ENCODE measurements around the gene PTGR3. TPM values are rescaled to one million over a fixed set of nuclear protein-coding genes. Genes with fewer than 3 reads are reported as not detected.

PTGR3 gene
- total RNA-seq, 2 experiments from 2014 or later = 14.1 to 14.3 TPM

DNA sequence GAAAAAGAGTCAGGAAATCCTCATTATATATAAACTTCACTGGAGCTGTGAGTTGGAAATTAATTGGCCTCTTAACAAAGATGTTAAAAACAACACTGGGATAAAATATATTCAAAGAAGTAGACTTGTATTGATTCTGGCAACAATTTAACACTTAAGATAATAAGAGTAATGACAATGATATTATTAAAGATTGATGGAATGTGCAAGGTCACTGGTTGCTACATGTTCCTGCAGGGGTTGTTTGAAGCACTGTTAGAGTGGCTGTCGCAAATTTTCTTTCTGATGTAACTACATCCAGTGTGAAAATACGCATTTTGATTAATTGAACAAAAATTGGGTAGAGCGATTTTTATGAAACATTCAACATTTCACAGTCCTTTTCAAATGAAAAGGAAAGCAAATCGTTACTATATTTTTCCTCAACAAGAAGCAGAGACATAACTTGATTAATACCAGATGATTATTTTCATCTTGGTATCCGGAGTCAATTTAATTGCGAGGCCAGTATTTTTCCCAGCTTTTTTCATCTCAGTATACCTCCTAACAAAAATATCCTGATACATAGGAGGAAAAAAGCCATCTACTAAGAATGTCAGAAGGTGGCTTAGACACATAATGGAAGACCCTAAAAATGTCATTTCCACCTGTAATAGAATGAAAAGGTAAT, 6.1 kb downstream of the PTGR3 start:
- peak overlapping the region; percentile 17 for H3K4me3 Mint-ChIP-seq
- no peaks in the 10 kb centered on the region for H3K27me3 Mint-ChIP-seq
- Histone ChIP-seq H3K9me3 (ENCODE audit: control insufficient read depth in 1 of 2, insufficient read depth in 1 of 2, low read length in 2 of 2) (no peaks in the 10 kb centered on the region), H3K27ac (ENCODE audit: low read depth in 1 of 2, low read length in 2 of 2) (no peak overlapping the region), H3K27me3 (ENCODE audit: control insufficient read depth in 1 of 2, insufficient read depth in 2 of 2, low read length in 2 of 2) (no peaks in the 10 kb centered on the region), H3K36me3 (ENCODE audit: insufficient read depth, low read length) (peaks cover 14% of the 10 kb centered on the region), H3K4me1 (ENCODE audit: insufficient read depth, low read length) (peaks cover 32% of the 10 kb centered on the region), H3K4me3 (ENCODE audit: low read length) (no peak overlapping the region)
- ChIA-PET CTCF (no interaction called here), POLR2A (interaction anchor here (0.9 kb wide), 1 partner anchor 43 kb away, joined by 3 read pairs; no protein-coding TSS in a partner anchor)
- peaks cover 31% of the 10 kb centered on the region for H3K36me3 Mint-ChIP-seq (ENCODE audit: low read depth)
- H3K4me1 Mint-ChIP-seq (ENCODE audit: low read depth) = peaks cover 58% of the 10 kb centered on the region
- H3K27ac Mint-ChIP-seq = peak overlapping the region; percentile 75
- no peak for ATAC-seq (ENCODE audit: poor library complexity)
- TF ChIP-seq, protein P1, sequence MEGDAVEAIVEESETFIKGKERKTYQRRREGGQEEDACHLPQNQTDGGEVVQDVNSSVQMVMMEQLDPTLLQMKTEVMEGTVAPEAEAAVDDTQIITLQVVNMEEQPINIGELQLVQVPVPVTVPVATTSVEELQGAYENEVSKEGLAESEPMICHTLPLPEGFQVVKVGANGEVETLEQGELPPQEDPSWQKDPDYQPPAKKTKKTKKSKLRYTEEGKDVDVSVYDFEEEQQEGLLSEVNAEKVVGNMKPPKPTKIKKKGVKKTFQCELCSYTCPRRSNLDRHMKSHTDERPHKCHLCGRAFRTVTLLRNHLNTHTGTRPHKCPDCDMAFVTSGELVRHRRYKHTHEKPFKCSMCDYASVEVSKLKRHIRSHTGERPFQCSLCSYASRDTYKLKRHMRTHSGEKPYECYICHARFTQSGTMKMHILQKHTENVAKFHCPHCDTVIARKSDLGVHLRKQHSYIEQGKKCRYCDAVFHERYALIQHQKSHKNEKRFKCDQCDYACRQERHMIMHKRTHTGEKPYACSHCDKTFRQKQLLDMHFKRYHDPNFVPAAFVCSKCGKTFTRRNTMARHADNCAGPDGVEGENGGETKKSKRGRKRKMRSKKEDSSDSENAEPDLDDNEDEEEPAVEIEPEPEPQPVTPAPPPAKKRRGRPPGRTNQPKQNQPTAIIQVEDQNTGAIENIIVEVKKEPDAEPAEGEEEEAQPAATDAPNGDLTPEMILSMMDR (IDR thresholded peaks at IDR 0.05) = no peak
- no peaks in the 10 kb centered on the region for H3K9me3 Mint-ChIP-seq
- DNase-seq = no peak
- intact Hi-C loops (cut with DNase I, micrococcal nuclease) = loop anchor here in 1 of 2 experiments (10.0 kb wide), 2 partner anchors 578 to 838 kb away; no protein-coding TSS in a partner anchor

DNA sequence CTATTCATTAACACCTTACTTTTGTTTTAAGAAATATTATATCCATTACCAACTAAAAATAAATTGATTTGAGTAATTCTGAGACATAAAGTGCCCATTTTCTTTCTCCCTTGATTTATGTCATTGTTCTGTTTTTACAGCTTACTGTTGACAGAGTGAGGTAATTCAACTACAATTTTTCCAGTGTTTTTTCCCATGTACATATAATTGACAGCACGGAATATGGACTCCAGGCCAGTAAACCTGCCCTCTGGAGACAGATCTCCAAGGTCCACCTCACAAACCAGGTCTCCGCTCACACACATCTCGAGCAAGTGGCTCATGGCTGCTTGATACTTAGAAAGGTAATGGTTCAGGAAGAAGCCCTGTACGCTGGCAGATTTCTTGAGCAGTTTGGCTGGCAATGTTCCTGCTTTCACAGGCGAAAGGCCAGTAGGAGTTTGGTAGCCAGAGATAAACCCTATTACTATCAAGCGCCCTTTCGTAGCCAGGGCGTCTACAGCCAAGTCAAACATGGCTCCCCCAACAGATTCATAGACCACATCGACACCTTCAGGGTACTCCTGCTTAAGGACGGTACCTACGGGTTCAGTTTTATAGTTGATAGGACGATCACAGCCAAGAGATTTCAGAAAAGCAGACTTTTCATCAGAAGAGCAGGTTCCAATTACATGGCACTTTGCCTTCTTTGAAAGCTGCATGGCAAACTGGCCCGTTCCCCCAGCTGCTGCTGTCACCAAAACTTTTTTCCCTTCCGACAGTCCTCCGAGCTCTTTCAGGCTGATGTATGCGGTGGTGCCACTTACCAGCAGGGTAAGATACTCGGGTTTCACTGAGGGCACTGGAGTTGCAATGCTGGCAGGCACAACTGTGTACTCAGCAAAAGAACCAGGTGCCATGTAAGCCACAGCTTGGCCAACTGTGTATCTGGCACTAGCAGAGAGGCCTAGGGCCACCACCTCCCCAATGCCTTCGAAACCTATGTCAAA, 7.4 kb downstream of the PTGR3 start:
- no peaks in the 10 kb centered on the region for H3K27me3 Mint-ChIP-seq
- H3K4me3 Mint-ChIP-seq = no peak overlapping the region
- H3K4me1 Mint-ChIP-seq (ENCODE audit: low read depth) = peaks cover 57% of the 10 kb centered on the region
- POLR2A ChIA-PET = interaction anchor here (1.1 kb wide), 1 partner anchor 9 kb away, joined by 3 read pairs; the partner anchor contains the start of gene TSHZ1
- H3K4me1 ChIP-seq (ENCODE audit: insufficient read depth, low read length) = peaks cover 20% of the 10 kb centered on the region
- intact Hi-C loops (cut with DNase I, micrococcal nuclease) = loop anchor here in 1 of 2 experiments (10.0 kb wide), 2 partner anchors 577 to 837 kb away; no protein-coding TSS in a partner anchor
- H3K9me3 Mint-ChIP-seq = no peaks in the 10 kb centered on the region
- no peak for ATAC-seq (ENCODE audit: poor library complexity)
- no peak for DNase-seq
- H3K4me3 ChIP-seq (ENCODE audit: low read length) = no peak overlapping the region
- H3K27me3 ChIP-seq (ENCODE audit: control insufficient read depth in 1 of 2, insufficient read depth in 2 of 2, low read length in 2 of 2) = no peaks in the 10 kb centered on the region
- no peak overlapping the region for H3K27ac ChIP-seq (ENCODE audit: low read depth in 1 of 2, low read length in 2 of 2)
- peaks cover 29% of the 10 kb centered on the region for H3K36me3 Mint-ChIP-seq (ENCODE audit: low read depth)
- H3K36me3 ChIP-seq (ENCODE audit: insufficient read depth, low read length) = peaks cover 14% of the 10 kb centered on the region
- TF ChIP-seq, protein P1 (IDR thresholded peaks at IDR 0.05) = no peak
- H3K9me3 ChIP-seq (ENCODE audit: control insufficient read depth in 1 of 2, insufficient read depth in 1 of 2, low read length in 2 of 2) = no peaks in the 10 kb centered on the region
- CTCF ChIA-PET = no interaction called here
- peak overlapping the region; percentile 60 for H3K27ac Mint-ChIP-seq

DNA sequence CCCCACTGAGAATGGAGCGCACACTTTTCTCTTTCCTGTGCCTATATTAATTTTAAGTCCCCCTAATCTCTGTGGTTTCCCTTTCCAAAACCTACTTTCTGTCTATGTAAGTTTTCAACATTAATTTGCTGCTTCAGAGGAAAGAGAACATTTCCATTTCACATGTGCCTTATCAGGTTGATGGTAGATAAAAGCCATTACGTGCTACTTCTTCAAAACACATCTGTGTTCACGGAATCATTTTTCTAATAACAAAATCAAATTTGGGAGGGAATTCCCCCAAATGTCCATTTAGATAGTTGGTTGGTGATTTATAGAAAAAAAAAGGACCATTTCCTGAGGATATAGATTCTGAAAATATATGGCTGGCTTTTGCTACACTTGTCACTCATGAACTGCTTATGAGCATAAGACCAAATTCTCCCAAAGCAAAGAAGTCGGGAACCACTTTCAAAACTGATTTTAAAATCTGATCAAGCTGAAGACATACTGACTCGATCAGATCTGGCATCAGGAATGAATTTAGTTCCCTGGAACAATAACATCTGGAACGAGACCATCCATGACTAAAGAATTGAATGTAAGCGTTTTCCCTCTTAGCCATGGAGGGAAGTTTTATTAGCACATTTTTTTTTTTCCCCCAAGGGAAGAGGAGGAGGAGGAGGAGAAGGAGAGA, 8.2 kb downstream of the PTGR3 start:
- no peaks in the 10 kb centered on the region for H3K27me3 ChIP-seq (ENCODE audit: control insufficient read depth in 1 of 2, insufficient read depth in 2 of 2, low read length in 2 of 2)
- no peaks in the 10 kb centered on the region for H3K9me3 ChIP-seq (ENCODE audit: control insufficient read depth in 1 of 2, insufficient read depth in 1 of 2, low read length in 2 of 2)
- peaks cover 18% of the 10 kb centered on the region for H3K4me1 ChIP-seq (ENCODE audit: insufficient read depth, low read length)
- H3K36me3 Mint-ChIP-seq (ENCODE audit: low read depth) = peaks cover 24% of the 10 kb centered on the region
- POLR2A ChIA-PET = no interaction called here
- TF ChIP-seq, protein P1 (IDR thresholded peaks at IDR 0.05) = no peak
- peaks cover 50% of the 10 kb centered on the region for H3K4me1 Mint-ChIP-seq (ENCODE audit: low read depth)
- no peak for DNase-seq
- no peaks in the 10 kb centered on the region for H3K9me3 Mint-ChIP-seq
- CTCF ChIA-PET = no interaction called here
- H3K27ac Mint-ChIP-seq = peak overlapping the region; percentile 60
- no peak overlapping the region for H3K4me3 ChIP-seq (ENCODE audit: low read length)
- no peaks in the 10 kb centered on the region for H3K27me3 Mint-ChIP-seq
- intact Hi-C loops (cut with DNase I, micrococcal nuclease) = loop anchor here in 1 of 2 experiments (10.0 kb wide), 2 partner anchors 576 to 836 kb away; no protein-coding TSS in a partner anchor
- no peak overlapping the region for H3K27ac ChIP-seq (ENCODE audit: low read depth in 1 of 2, low read length in 2 of 2)
- H3K4me3 Mint-ChIP-seq = no peak overlapping the region
- peaks cover 14% of the 10 kb centered on the region for H3K36me3 ChIP-seq (ENCODE audit: insufficient read depth, low read length)
- ATAC-seq (ENCODE audit: poor library complexity) = no peak
